Body of pancreas (tissue), 4 donors: ENCODE measurements around the gene GTF2B.

Source experiments
- POLR2A ChIP-seq, 3 donors: fragments of 450-650 bp; IDR thresholded peaks; one replicate each; pipeline ENCODE4 v1.6.1; 2016; ENCODE audit warnings: antibody characterized with exemption in 3 of 3, mild to moderate bottlenecking in 2 of 3
- TF ChIP-seq, protein P1 (sequence below), 7 experiments: fragments of 450-650 bp in 4 of 7; fragments of 200-600 bp in 3 of 7; sonication (generic) in 3 of 7; IDR thresholded peaks; one replicate each; pipeline ENCODE4 v1.5.1; 2016 to 2019; ENCODE audit warnings: antibody characterized with exemption in 7 of 7

DNA sequence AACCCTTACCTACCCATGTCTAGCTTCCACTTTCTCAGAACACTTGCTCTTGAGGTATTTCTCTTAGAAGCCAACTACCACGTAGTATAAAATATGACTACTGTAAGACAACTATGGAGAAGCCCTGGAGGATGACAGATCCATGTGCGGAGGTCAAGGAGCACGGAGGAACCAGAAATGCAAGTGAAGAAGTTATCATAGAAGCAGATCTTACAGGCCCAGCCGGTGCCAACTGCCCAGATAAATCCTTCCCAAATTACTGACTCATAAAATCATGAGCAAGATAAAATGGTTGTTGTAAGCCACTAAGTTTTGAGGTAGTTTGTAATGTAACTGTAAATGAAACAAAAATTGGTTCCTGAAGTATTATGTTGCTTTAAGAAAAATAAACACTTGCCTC, 12.6 kb downstream of the GTF2B start:
- TF ChIP-seq, protein P1, sequence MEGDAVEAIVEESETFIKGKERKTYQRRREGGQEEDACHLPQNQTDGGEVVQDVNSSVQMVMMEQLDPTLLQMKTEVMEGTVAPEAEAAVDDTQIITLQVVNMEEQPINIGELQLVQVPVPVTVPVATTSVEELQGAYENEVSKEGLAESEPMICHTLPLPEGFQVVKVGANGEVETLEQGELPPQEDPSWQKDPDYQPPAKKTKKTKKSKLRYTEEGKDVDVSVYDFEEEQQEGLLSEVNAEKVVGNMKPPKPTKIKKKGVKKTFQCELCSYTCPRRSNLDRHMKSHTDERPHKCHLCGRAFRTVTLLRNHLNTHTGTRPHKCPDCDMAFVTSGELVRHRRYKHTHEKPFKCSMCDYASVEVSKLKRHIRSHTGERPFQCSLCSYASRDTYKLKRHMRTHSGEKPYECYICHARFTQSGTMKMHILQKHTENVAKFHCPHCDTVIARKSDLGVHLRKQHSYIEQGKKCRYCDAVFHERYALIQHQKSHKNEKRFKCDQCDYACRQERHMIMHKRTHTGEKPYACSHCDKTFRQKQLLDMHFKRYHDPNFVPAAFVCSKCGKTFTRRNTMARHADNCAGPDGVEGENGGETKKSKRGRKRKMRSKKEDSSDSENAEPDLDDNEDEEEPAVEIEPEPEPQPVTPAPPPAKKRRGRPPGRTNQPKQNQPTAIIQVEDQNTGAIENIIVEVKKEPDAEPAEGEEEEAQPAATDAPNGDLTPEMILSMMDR (IDR thresholded peaks at IDR 0.05), result no peak
- no peak for TF ChIP-seq POLR2A (IDR thresholded peaks at IDR 0.05)
